Neural cell (in vitro differentiated cells): Measurements from ENCODE around the gene AKIRIN1. TPM values are rescaled to one million over a fixed set of nuclear protein-coding genes. Genes with fewer than 3 reads are reported as not detected.
"Not testable (repeated sequence)": the region's sequence is repeated elsewhere in the genome, so short reads cannot be mapped to it uniquely, and the experiment has no call there.

Experiments
- H2AFZ ChIP-seq: fragments of 200-600, 300-800 bp; sonication (generic), shearing (Covaris generic); 2 replicates; pipeline ENCODE4 v1.6.0; 2014; ENCODE audit warnings: low read depth, mild to moderate bottlenecking, antibody characterized with exemption, low read length, moderate library complexity
- H3F3A ChIP-seq: fragments of 200-600 bp; shearing (Covaris generic); 2 replicates; pipeline ENCODE4 v1.6.1; 2016; ENCODE audit warnings: mild to moderate bottlenecking, moderate library complexity, mixed read lengths, antibody characterized with exemption, low read length; ENCODE audit not compliant: insufficient read depth, poor library complexity, severe bottlenecking
- H3K27ac ChIP-seq: fragments of 200-600, 300-800 bp; sonication (generic), shearing (Covaris generic); 2 replicates; pipeline ENCODE4 v1.5.1; 2014; ENCODE audit warnings: mild to moderate bottlenecking, low read length, moderate library complexity
- H3K27me3 ChIP-seq: fragments of 300-800, 200-600 bp; sonication (generic), shearing (Covaris generic); 2 replicates; pipeline ENCODE4 v1.6.0; 2014; ENCODE audit warnings: mild to moderate bottlenecking, low read depth, low read length, moderate library complexity; ENCODE audit not compliant: insufficient read depth
- H3K36me3 ChIP-seq: fragments of 300-800, 200-600 bp; sonication (generic), shearing (Covaris generic); 2 replicates; pipeline ENCODE4 v1.5.1; 2014; ENCODE audit warnings: mild to moderate bottlenecking, antibody characterized with exemption, low read length, moderate library complexity; ENCODE audit not compliant: insufficient read depth
- H3K4me2 ChIP-seq: fragments of 300-800, 200-600 bp; sonication (generic), shearing (Covaris generic); 2 replicates; pipeline ENCODE4 v1.6.0; 2014; ENCODE audit warnings: mild to moderate bottlenecking, low read length
- H3K4me3 ChIP-seq: fragments of 300-800, 200-600 bp; sonication (generic), shearing (Covaris generic); 2 replicates; pipeline ENCODE4 v1.5.1; 2014; ENCODE audit warnings: mild to moderate bottlenecking, low read length, moderate library complexity
- H3K79me2 ChIP-seq: fragments of 200-600 bp; shearing (Covaris generic); replicated peaks from 2 replicates; pipeline ENCODE4 v1.6.0; 2014; ENCODE audit warnings: mild to moderate bottlenecking, low read length, moderate library complexity; ENCODE audit not compliant: insufficient read depth
- H3K9ac ChIP-seq: fragments of 300-800, 200-600 bp; sonication (generic), shearing (Covaris generic); 2 replicates; pipeline ENCODE4 v1.6.1; 2016; ENCODE audit warnings: mild to moderate bottlenecking, low read length, mixed read lengths
- H3K9me2 ChIP-seq: fragments of 200-600 bp; shearing (Covaris generic); 2 replicates; pipeline ENCODE4 v1.6.1; 2016; ENCODE audit warnings: mild to moderate bottlenecking, low read length, mixed read lengths; ENCODE audit not compliant: insufficient read depth
- H3K9me3 ChIP-seq: fragments of 200-600, 300-800 bp; sonication (generic), shearing (Covaris generic); 2 replicates; pipeline ENCODE4 v1.6.1; 2016; ENCODE audit warnings: mild to moderate bottlenecking, mixed run types, low read length, moderate library complexity, mixed read lengths
- H4K20me1 ChIP-seq: fragments of 200-600 bp; shearing (Covaris generic); 2 replicates; pipeline ENCODE4 v1.6.1; 2016; ENCODE audit warnings: mild to moderate bottlenecking, mixed run types; ENCODE audit not compliant: insufficient read depth
- EP300 ChIP-seq: fragments of 450-650 bp; conservative IDR thresholded peaks from 2 replicates; pipeline ENCODE4 v1.6.1; 2014; ENCODE audit warnings: antibody characterized with exemption, mild to moderate bottlenecking, moderate library complexity; ENCODE audit not compliant: poor library complexity, severe bottlenecking
- EZH2 ChIP-seq: fragments of 200-600, 300-800 bp; shearing (Covaris generic), sonication (generic); IDR thresholded peaks from 2 replicates; pipeline ENCODE4 v1.6.1; 2014; ENCODE audit warnings: antibody characterized with exemption, low read length, borderline replicate concordance, mild to moderate bottlenecking; ENCODE audit not compliant: insufficient read depth, poor library complexity, severe bottlenecking
- MXI1 ChIP-seq: fragments of 450-650 bp; conservative IDR thresholded peaks from 2 replicates; pipeline ENCODE4 v1.6.1; 2014; ENCODE audit warnings: antibody characterized with exemption, mild to moderate bottlenecking; ENCODE audit not compliant: poor library complexity, severe bottlenecking
- POLR2AphosphoS5 ChIP-seq: IDR thresholded peaks from 2 replicates; pipeline ENCODE4 v1.6.1; 2012
- RAD21 ChIP-seq: fragments of 450-650 bp; conservative IDR thresholded peaks from 2 replicates; pipeline ENCODE4 v1.6.1; 2014; ENCODE audit warnings: antibody characterized with exemption, mild to moderate bottlenecking, moderate library complexity
- SMC3 ChIP-seq: fragments of 450-650 bp; conservative IDR thresholded peaks from 2 replicates; pipeline ENCODE4 v1.6.1; 2014; ENCODE audit warnings: antibody characterized with exemption, mild to moderate bottlenecking, moderate library complexity; ENCODE audit not compliant: poor library complexity
- TAF1 ChIP-seq: IDR thresholded peaks from 2 replicates; pipeline ENCODE4 v1.6.1; 2012; ENCODE audit warnings: low read depth
- polyA plus RNA-seq: library from polyadenylated mRNA; depleted of rRNA; stranded (reverse); fragments of >200 nt; gene quantifications from 2 replicates; pipeline ENCODE4 v1.2.3, GENCODE V29; 2014
- TF ChIP-seq, protein P1 (sequence below): IDR thresholded peaks from 2 replicates; pipeline ENCODE4 v1.6.1; 2012; ENCODE audit warnings: borderline replicate concordance
- TF ChIP-seq, protein P2 (sequence below): fragments of 450-650 bp; IDR thresholded peaks from 2 replicates; pipeline ENCODE4 v1.5.1; 2014; ENCODE audit warnings: antibody characterized with exemption, mild to moderate bottlenecking, moderate library complexity; ENCODE audit not compliant: poor library complexity, severe bottlenecking

The AKIRIN1 gene
- polyA plus RNA-seq, 1 donor from 2014 or later = 181 TPM

DNA sequence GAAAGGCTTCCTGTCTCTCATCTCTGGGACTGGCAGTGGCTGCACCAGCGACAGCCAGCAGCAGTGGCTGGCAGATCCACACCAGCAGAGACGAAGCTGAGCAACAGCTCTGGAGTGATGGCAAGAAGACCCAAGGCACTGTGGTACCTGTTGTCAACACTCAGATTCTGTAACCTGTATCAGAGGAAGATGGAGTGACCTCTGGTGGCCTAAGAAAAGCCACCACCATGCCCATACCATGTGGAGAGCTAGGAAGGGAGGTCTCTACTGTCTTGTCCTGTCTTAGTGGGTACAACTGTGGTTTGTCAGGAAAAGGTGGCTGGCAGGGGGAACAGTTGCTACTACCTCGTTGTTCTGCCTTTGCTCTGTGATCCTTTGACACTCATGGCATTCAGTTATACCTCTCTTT is 26.9 kb upstream of the AKIRIN1 start:
- Histone ChIP-seq H3K4me2 (no peak overlapping the region), H3K9me2 (no peaks in the 10 kb centered on the region), H4K20me1 (no peaks in the 10 kb centered on the region), H3F3A (no peaks in the 10 kb centered on the region), H3K27me3 (no peaks in the 10 kb centered on the region), H3K27ac (no peak overlapping the region), H3K9ac (no peak overlapping the region), H3K79me2 (no peaks in the 10 kb centered on the region), H2AFZ (no peak overlapping the region), H3K4me3 (no peak overlapping the region), H3K36me3 (no peaks in the 10 kb centered on the region), H3K9me3 (no peaks in the 10 kb centered on the region)
- TF ChIP-seq MXI1 (no peak), TAF1 (no peak), EP300 (no peak), POLR2AphosphoS5 (no peak), EZH2 (no peak), RAD21 (no peak)
- TF ChIP-seq, protein P1, sequence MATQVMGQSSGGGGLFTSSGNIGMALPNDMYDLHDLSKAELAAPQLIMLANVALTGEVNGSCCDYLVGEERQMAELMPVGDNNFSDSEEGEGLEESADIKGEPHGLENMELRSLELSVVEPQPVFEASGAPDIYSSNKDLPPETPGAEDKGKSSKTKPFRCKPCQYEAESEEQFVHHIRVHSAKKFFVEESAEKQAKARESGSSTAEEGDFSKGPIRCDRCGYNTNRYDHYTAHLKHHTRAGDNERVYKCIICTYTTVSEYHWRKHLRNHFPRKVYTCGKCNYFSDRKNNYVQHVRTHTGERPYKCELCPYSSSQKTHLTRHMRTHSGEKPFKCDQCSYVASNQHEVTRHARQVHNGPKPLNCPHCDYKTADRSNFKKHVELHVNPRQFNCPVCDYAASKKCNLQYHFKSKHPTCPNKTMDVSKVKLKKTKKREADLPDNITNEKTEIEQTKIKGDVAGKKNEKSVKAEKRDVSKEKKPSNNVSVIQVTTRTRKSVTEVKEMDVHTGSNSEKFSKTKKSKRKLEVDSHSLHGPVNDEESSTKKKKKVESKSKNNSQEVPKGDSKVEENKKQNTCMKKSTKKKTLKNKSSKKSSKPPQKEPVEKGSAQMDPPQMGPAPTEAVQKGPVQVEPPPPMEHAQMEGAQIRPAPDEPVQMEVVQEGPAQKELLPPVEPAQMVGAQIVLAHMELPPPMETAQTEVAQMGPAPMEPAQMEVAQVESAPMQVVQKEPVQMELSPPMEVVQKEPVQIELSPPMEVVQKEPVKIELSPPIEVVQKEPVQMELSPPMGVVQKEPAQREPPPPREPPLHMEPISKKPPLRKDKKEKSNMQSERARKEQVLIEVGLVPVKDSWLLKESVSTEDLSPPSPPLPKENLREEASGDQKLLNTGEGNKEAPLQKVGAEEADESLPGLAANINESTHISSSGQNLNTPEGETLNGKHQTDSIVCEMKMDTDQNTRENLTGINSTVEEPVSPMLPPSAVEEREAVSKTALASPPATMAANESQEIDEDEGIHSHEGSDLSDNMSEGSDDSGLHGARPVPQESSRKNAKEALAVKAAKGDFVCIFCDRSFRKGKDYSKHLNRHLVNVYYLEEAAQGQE = no peak

DNA sequence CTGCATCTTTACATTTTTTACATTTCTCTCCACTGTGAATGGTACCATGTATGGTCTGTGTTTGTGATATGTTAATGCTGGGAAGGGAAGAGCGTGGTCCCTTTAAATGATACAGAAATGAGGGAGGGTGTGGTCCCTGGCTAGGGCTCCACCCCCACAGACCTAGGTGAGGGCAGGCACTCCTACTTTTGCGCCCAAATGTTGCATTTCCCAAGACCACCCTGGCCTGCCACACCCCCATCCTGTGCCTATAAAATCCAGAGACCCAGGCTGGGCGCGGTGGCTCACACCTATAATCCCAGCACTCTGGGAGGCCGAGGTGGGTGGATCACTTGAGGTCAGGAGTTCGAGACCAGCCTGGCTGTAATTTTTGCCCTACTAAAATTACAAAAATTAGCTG is 17.9 kb upstream of the AKIRIN1 start:
- not testable (repeated sequence) for H3K4me3 ChIP-seq, H2AFZ ChIP-seq, H3K9me3 ChIP-seq, H3K79me2 ChIP-seq, H3F3A ChIP-seq, H3K27me3 ChIP-seq, H3K9me2 ChIP-seq, H3K27ac ChIP-seq, H3K36me3 ChIP-seq, H3K4me2 ChIP-seq, H4K20me1 ChIP-seq, H3K9ac ChIP-seq

DNA sequence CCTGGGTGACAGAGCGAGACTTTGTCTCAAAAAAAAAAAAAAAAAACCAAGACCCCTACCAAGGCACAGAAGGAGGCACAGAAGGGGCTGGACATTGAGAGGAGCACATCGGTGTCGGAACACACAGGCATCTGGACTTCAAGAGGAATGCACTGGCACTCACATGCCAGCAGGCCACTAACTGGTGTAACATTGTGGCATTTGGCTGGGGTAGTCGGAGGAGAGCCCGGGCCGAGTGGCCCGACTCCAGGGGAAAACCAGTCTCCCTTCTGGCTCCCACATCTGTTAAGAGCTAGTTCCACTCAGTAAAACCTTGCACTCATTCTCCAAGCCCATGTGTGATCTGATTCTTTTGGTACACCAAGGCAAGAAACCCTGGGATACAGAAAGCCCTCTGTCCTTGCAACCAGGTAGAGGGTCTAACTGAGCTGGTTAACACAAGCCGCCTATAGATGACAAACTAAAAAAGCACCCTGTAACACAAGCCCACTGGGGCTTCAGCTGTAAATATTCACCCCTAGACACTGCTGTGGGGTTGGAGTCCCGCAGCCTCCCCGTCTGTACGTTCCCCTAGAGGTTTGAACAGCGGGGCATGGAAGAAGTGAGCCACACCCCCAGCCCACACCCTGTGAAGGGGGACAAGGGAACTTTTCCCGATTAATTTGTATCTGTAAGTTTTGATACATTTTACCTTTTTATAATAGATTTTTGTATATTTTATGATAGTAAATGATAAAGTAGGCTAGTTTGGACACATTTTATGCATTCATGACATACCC is 17.2 kb upstream of the AKIRIN1 start:
- Histone ChIP-seq H2AFZ (no peak overlapping the region), H3K36me3 (no peaks in the 10 kb centered on the region), H3K27ac (no peak overlapping the region), H3K4me3 (no peak overlapping the region), H3K9me2 (no peaks in the 10 kb centered on the region), H3K27me3 (no peaks in the 10 kb centered on the region), H3K9ac (no peak overlapping the region), H3F3A (no peaks in the 10 kb centered on the region), H3K9me3 (no peaks in the 10 kb centered on the region), H3K79me2 (no peaks in the 10 kb centered on the region), H4K20me1 (no peaks in the 10 kb centered on the region), H3K4me2 (no peak overlapping the region)
- no peak for TF ChIP-seq MXI1
- TF ChIP-seq SMC3 = no peak
- TF ChIP-seq EP300 = no peak
- no peak for TF ChIP-seq RAD21
- no peak for TF ChIP-seq TAF1
- TF ChIP-seq EZH2 = no peak
- TF ChIP-seq, protein P2, sequence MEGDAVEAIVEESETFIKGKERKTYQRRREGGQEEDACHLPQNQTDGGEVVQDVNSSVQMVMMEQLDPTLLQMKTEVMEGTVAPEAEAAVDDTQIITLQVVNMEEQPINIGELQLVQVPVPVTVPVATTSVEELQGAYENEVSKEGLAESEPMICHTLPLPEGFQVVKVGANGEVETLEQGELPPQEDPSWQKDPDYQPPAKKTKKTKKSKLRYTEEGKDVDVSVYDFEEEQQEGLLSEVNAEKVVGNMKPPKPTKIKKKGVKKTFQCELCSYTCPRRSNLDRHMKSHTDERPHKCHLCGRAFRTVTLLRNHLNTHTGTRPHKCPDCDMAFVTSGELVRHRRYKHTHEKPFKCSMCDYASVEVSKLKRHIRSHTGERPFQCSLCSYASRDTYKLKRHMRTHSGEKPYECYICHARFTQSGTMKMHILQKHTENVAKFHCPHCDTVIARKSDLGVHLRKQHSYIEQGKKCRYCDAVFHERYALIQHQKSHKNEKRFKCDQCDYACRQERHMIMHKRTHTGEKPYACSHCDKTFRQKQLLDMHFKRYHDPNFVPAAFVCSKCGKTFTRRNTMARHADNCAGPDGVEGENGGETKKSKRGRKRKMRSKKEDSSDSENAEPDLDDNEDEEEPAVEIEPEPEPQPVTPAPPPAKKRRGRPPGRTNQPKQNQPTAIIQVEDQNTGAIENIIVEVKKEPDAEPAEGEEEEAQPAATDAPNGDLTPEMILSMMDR = no peak
- TF ChIP-seq POLR2AphosphoS5 = no peak
- TF ChIP-seq, protein P1 = no peak
